CD4-positive, CD25-positive, alpha-beta regulatory T cell (primary cell): ENCODE measurements around the gene AHRR. TPM values are rescaled to one million over a fixed set of nuclear protein-coding genes. Genes with fewer than 3 reads are reported as not detected.

Experiments used
- ATAC-seq, 2 donors: fragments of 150-1000 bp; cut with Tn5 transposase; one replicate each; pipeline ENCODE4 v1.10.0; 2021; ENCODE audit warnings: low read depth in 2 of 2, moderate number of reproducible peaks in 2 of 2, moderate library complexity in 1 of 2
- DNase-seq, 3 donors: peaks; one replicate each; pipeline versions ENCODE4 v3.0.0 to v3.0.0-alpha.2; 2012 to 2022; ENCODE audit warnings: mixed read lengths in 1 of 3
- H3K27ac ChIP-seq: one replicate; pipeline ENCODE4 v1.7.0; 2013; ENCODE audit warnings: mild to moderate bottlenecking, low read length; ENCODE audit not compliant: insufficient read depth, poor library complexity, severe bottlenecking
- H3K27me3 ChIP-seq: one replicate; pipeline ENCODE4 v1.7.0; 2013; ENCODE audit warnings: low read length; ENCODE audit not compliant: control insufficient read depth, insufficient read depth
- H3K36me3 ChIP-seq: one replicate; pipeline ENCODE4 v1.7.0; 2013; ENCODE audit warnings: mild to moderate bottlenecking, low read length, moderate library complexity; ENCODE audit not compliant: control insufficient read depth, insufficient read depth
- H3K4me1 ChIP-seq: 2 replicates; pipeline ENCODE4 v1.7.0; 2013; ENCODE audit warnings: mild to moderate bottlenecking, low read length; ENCODE audit not compliant: insufficient read depth, control insufficient read depth, poor library complexity, severe bottlenecking
- H3K4me3 ChIP-seq: one replicate; pipeline ENCODE4 v1.7.0; 2013; ENCODE audit warnings: low read depth, mild to moderate bottlenecking, low read length, moderate library complexity
- H3K9me3 ChIP-seq, 2 experiments: 1 replicate in 1 of 2; 2 replicates in 1 of 2; pipeline ENCODE4 v1.7.0; 2013; ENCODE audit warnings: low read length in 2 of 2, mild to moderate bottlenecking in 1 of 2, moderate library complexity in 1 of 2; ENCODE audit not compliant: control insufficient read depth in 2 of 2
- H3K27ac Mint-ChIP-seq, 3 donors: one replicate each; pipeline ENCODE4 v1.8.0; 2020 to 2022; ENCODE audit warnings: mild to moderate bottlenecking in 3 of 3, mixed read lengths in 3 of 3, moderate library complexity in 2 of 3
- H3K27me3 Mint-ChIP-seq: one replicate; pipeline ENCODE4 v1.8.0; 2022; ENCODE audit warnings: mild to moderate bottlenecking, mixed read lengths
- H3K36me3 Mint-ChIP-seq: one replicate; pipeline ENCODE4 v1.8.0; 2020; ENCODE audit warnings: mixed read lengths
- H3K4me1 Mint-ChIP-seq, 4 donors: one replicate each; pipeline ENCODE4 v1.8.0; 2020 to 2022; ENCODE audit warnings: mixed read lengths in 4 of 4, mild to moderate bottlenecking in 1 of 4
- H3K4me3 Mint-ChIP-seq, 4 donors: one replicate each; pipeline ENCODE4 v1.8.0; 2020 to 2022; ENCODE audit warnings: mild to moderate bottlenecking in 4 of 4, mixed read lengths in 4 of 4, moderate library complexity in 3 of 4
- H3K9me3 Mint-ChIP-seq, 7 donors: one replicate each; pipeline ENCODE4 v1.8.0; 2020 to 2022; ENCODE audit warnings: mixed read lengths in 7 of 7, mild to moderate bottlenecking in 3 of 7, moderate library complexity in 2 of 7
- polyA plus RNA-seq, 4 donors: library from polyadenylated mRNA; unstranded; fragments of 300-500 nt; fragmentation: Illumina TruSeq; gene quantifications; one replicate each; pipeline ENCODE4 v1.2.3, GENCODE V29; 2021
- total RNA-seq: library from RNA; stranded (reverse); gene quantifications from one replicate; pipeline ENCODE4 v1.2.3, GENCODE V29; 2022

AHRR gene
- total and polyA plus RNA-seq, 5 donors from 2014 or later = 0.20 to 4.5 (median 0.72) TPM

GRCh38 chr5:432928-433791 lies 111.6 kb downstream of the AHRR start:
- H3K27ac Mint-ChIP-seq = no peak overlapping the region
- no peak for DNase-seq

GRCh38 chr5:433836-434235 lies 112.3 kb downstream of the AHRR start:
- no peak overlapping the region for H3K4me3 ChIP-seq
- H3K36me3 ChIP-seq = no peaks in the 10 kb centered on the region
- H3K27me3 ChIP-seq = no peaks in the 10 kb centered on the region
- Mint-ChIP-seq H3K4me1 (no peaks in the 10 kb centered on the region), H3K4me3 (no peak overlapping the region), H3K36me3 (no peaks in the 10 kb centered on the region), H3K9me3 (peaks cover 0 to under 1% (median 0%) of the 10 kb centered on the region in 7 donors), H3K27ac (no peak overlapping the region), H3K27me3 (peaks cover 4% of the 10 kb centered on the region)
- no peaks in the 10 kb centered on the region for H3K9me3 ChIP-seq
- ATAC-seq = no peak
- H3K4me1 ChIP-seq = no peaks in the 10 kb centered on the region
- H3K27ac ChIP-seq = no peak overlapping the region
- DNase-seq = no peak

More at GRCh38 chr5:432928-433791, 111.6 kb downstream of the AHRR start:
- Mint-ChIP-seq H3K36me3 (no peaks in the 10 kb centered on the region), H3K27me3 (peaks cover 4% of the 10 kb centered on the region), H3K9me3 (no peaks in the 10 kb centered on the region), H3K4me3 (no peak overlapping the region), H3K4me1 (no peaks in the 10 kb centered on the region)
- Histone ChIP-seq H3K9me3 (no peaks in the 10 kb centered on the region), H3K36me3 (no peaks in the 10 kb centered on the region), H3K27me3 (no peaks in the 10 kb centered on the region), H3K27ac (no peak overlapping the region), H3K4me3 (no peak overlapping the region), H3K4me1 (no peaks in the 10 kb centered on the region)
- no peak for ATAC-seq

GRCh38 chr5:434443-435146 lies 113.1 kb downstream of the AHRR start:
- Histone ChIP-seq H3K9me3 (no peaks in the 10 kb centered on the region), H3K4me3 (no peak overlapping the region), H3K27me3 (no peaks in the 10 kb centered on the region), H3K36me3 (no peaks in the 10 kb centered on the region), H3K4me1 (no peaks in the 10 kb centered on the region), H3K27ac (no peak overlapping the region)
- H3K36me3 Mint-ChIP-seq = no peaks in the 10 kb centered on the region
- no peak overlapping the region for H3K27ac Mint-ChIP-seq
- no peak for ATAC-seq
- peaks cover 4% of the 10 kb centered on the region for H3K27me3 Mint-ChIP-seq
- H3K9me3 Mint-ChIP-seq = peaks cover 0 to 1% (median 0%) of the 10 kb centered on the region in 7 donors
- no peak overlapping the region for H3K4me3 Mint-ChIP-seq
- H3K4me1 Mint-ChIP-seq = no peaks in the 10 kb centered on the region
- no peak for DNase-seq

GRCh38 chr5:435156-435790 lies 113.8 kb downstream of the AHRR start:
- no peaks in the 10 kb centered on the region for H3K36me3 ChIP-seq
- H3K9me3 Mint-ChIP-seq = peaks cover 0 to 1% (median 0%) of the 10 kb centered on the region in 7 donors
- H3K27me3 Mint-ChIP-seq = peaks cover 4% of the 10 kb centered on the region
- ATAC-seq (no peak), DNase-seq (no peak)
- H3K27ac Mint-ChIP-seq = no peak overlapping the region
- H3K4me1 ChIP-seq = no peaks in the 10 kb centered on the region
- H3K9me3 ChIP-seq = no peaks in the 10 kb centered on the region
- peak overlapping the region in 1 of 4 donors; percentile 6 for H3K4me3 Mint-ChIP-seq
- no peak overlapping the region for H3K27ac ChIP-seq
- H3K4me1 Mint-ChIP-seq = no peaks in the 10 kb centered on the region
- no peaks in the 10 kb centered on the region for H3K36me3 Mint-ChIP-seq
- no peak overlapping the region for H3K4me3 ChIP-seq
- no peaks in the 10 kb centered on the region for H3K27me3 ChIP-seq

GRCh38 chr5:435961-436640 lies 114.6 kb downstream of the AHRR start:
- Mint-ChIP-seq H3K9me3 (peaks cover 0 to 1% (median 0%) of the 10 kb centered on the region in 7 donors), H3K4me3 (no peak overlapping the region), H3K27ac (peak overlapping the region in 1 of 3 donors; percentile 14), H3K27me3 (peaks cover 4% of the 10 kb centered on the region), H3K36me3 (no peaks in the 10 kb centered on the region), H3K4me1 (peaks cover 0 to 3% (median 0%) of the 10 kb centered on the region in 4 donors)
- Histone ChIP-seq H3K9me3 (no peaks in the 10 kb centered on the region), H3K4me3 (no peak overlapping the region), H3K4me1 (no peaks in the 10 kb centered on the region), H3K27ac (no peak overlapping the region), H3K27me3 (no peaks in the 10 kb centered on the region), H3K36me3 (no peaks in the 10 kb centered on the region)
- ATAC-seq (no peak), DNase-seq (peak in 1 of 3 donors; percentile 20)

- Histone ChIP-seq H3K27ac (no peak overlapping the region), H3K4me1 (no peaks in the 10 kb centered on the region), H3K27me3 (no peaks in the 10 kb centered on the region), H3K36me3 (no peaks in the 10 kb centered on the region), H3K4me3 (no peak overlapping the region), H3K9me3 (no peaks in the 10 kb centered on the region)
- Mint-ChIP-seq H3K27ac (peak overlapping the region in 1 of 3 donors; percentile 26), H3K36me3 (no peaks in the 10 kb centered on the region), H3K4me3 (no peak overlapping the region), H3K4me1 (peaks cover 0 to 5% (median under 1%) of the 10 kb centered on the region in 4 donors), H3K27me3 (peaks cover 4% of the 10 kb centered on the region), H3K9me3 (peaks cover 0 to 1% (median 0%) of the 10 kb centered on the region in 7 donors)
- DNase-seq (no peak), ATAC-seq (no peak)
These were observed 115.1 kb downstream of the AHRR start for GRCh38 chr5:436641-436975.

GRCh38 chr5:437281-437771 lies 115.8 kb downstream of the AHRR start:
- Mint-ChIP-seq H3K4me1 (peaks cover 0 to 12% (median 6%) of the 10 kb centered on the region in 4 donors), H3K4me3 (peak overlapping the region in 2 of 4 donors; percentile 21 to 51), H3K27ac (no peak overlapping the region), H3K36me3 (no peaks in the 10 kb centered on the region), H3K27me3 (peaks cover 4% of the 10 kb centered on the region), H3K9me3 (peaks cover 0 to 1% (median 0%) of the 10 kb centered on the region in 7 donors)
- no peak for DNase-seq
- Histone ChIP-seq H3K4me1 (peaks cover 4% of the 10 kb centered on the region), H3K9me3 (no peaks in the 10 kb centered on the region), H3K36me3 (no peaks in the 10 kb centered on the region), H3K27ac (no peak overlapping the region), H3K27me3 (no peaks in the 10 kb centered on the region), H3K4me3 (no peak overlapping the region)
- no peak for ATAC-seq
